Neuron (in vitro differentiated cells): Measurements from ENCODE around the gene IWS1.
"Not testable (repeated sequence)": the region's sequence is repeated elsewhere in the genome, so short reads cannot be mapped to it uniquely, and the experiment has no call there.

Experiments used
- H2AFZ ChIP-seq: one replicate; pipeline ENCODE4 v1.6.1; 2013; ENCODE audit warnings: low read depth, mild to moderate bottlenecking, inconsistent platforms, low read length, moderate library complexity
- H3K27me3 ChIP-seq: one replicate; pipeline ENCODE4 v1.6.1; 2013; ENCODE audit warnings: low read length; ENCODE audit not compliant: insufficient read depth
- H3K36me3 ChIP-seq: one replicate; pipeline ENCODE4 v1.6.1; 2013; ENCODE audit warnings: low read length; ENCODE audit not compliant: insufficient read depth
- H3K4me1 ChIP-seq: one replicate; pipeline ENCODE4 v1.6.1; 2013; ENCODE audit warnings: low read length; ENCODE audit not compliant: insufficient read depth
- H3K4me3 ChIP-seq: 2 replicates; pipeline ENCODE4 v1.5.1; 2013; ENCODE audit warnings: mild to moderate bottlenecking, low read length, moderate library complexity
- H3K9me3 ChIP-seq: one replicate; pipeline ENCODE4 v1.6.1; 2013; ENCODE audit warnings: low read length

Gene IWS1

GRCh38 chr2:127531221-127531648 lies 4.9 kb upstream of the IWS1 start:
- H3K9me3 ChIP-seq, result no peaks in the 10 kb centered on the region
- H2AFZ ChIP-seq, result no peak overlapping the region
- no peaks in the 10 kb centered on the region for H3K36me3 ChIP-seq
- H3K4me3 ChIP-seq, result no peak overlapping the region
- H3K27me3 ChIP-seq, result peaks cover 16% of the 10 kb centered on the region
- peaks cover 7% of the 10 kb centered on the region for H3K4me1 ChIP-seq

- Histone ChIP-seq H3K27me3 (peaks cover 11% of the 10 kb centered on the region), H3K36me3 (no peaks in the 10 kb centered on the region), H3K4me1 (peaks cover 7% of the 10 kb centered on the region), H2AFZ (no peak overlapping the region), H3K9me3 (no peaks in the 10 kb centered on the region), H3K4me3 (no peak overlapping the region)
Observed at GRCh38 chr2:127530245-127531140, 4.2 kb upstream of the IWS1 start.

GRCh38 chr2:127529416-127529815 lies 3.1 kb upstream of the IWS1 start:
- not testable (repeated sequence) for H3K4me1 ChIP-seq, H3K4me3 ChIP-seq, H2AFZ ChIP-seq, H3K9me3 ChIP-seq, H3K36me3 ChIP-seq
- peaks cover 11% of the 10 kb centered on the region for H3K27me3 ChIP-seq

- Histone ChIP-seq H2AFZ (no peak overlapping the region), H3K27me3 (peaks cover 9% of the 10 kb centered on the region), H3K4me1 (peaks cover 10% of the 10 kb centered on the region), H3K9me3 (no peaks in the 10 kb centered on the region), H3K36me3 (peaks cover 4% of the 10 kb centered on the region), H3K4me3 (no peak overlapping the region)
Observed at GRCh38 chr2:127528487-127528886, 2.2 kb upstream of the IWS1 start.

GRCh38 chr2:127527001-127527804 lies 914 bp upstream of the IWS1 start:
- Histone ChIP-seq H3K27me3 (peaks cover 4% of the 10 kb centered on the region), H3K9me3 (no peaks in the 10 kb centered on the region), H3K36me3 (peaks cover 17% of the 10 kb centered on the region), H3K4me3 (peak overlapping the region; percentile 73), H2AFZ (peak overlapping the region; percentile 76), H3K4me1 (peaks cover 10% of the 10 kb centered on the region)

- Histone ChIP-seq H3K4me1 (peaks cover 10% of the 10 kb centered on the region), H3K36me3 (peaks cover 27% of the 10 kb centered on the region), H2AFZ (peak overlapping the region; percentile 76), H3K4me3 (peak overlapping the region; percentile 73), H3K9me3 (no peaks in the 10 kb centered on the region), H3K27me3 (no peaks in the 10 kb centered on the region)
Observed at GRCh38 chr2:127525691-127526131, 578 bp downstream of the IWS1 start.

GRCh38 chr2:127524198-127524834 lies 2.0 kb downstream of the IWS1 start:
- not testable (repeated sequence) for H3K4me1 ChIP-seq, H2AFZ ChIP-seq, H3K27me3 ChIP-seq, H3K4me3 ChIP-seq, H3K9me3 ChIP-seq
- H3K36me3 ChIP-seq, result peaks cover 39% of the 10 kb centered on the region

GRCh38 chr2:127523269-127523939 lies 2.9 kb downstream of the IWS1 start:
- H3K27me3 ChIP-seq, result no peaks in the 10 kb centered on the region

GRCh38 chr2:127520424-127520823 lies 5.9 kb downstream of the IWS1 start:
- Histone ChIP-seq H3K36me3 (peaks cover 64% of the 10 kb centered on the region), H3K4me3 (no peak overlapping the region)

More at GRCh38 chr2:127523269-127523939, 2.9 kb downstream of the IWS1 start:
- Histone ChIP-seq H3K4me1 (peaks cover 10% of the 10 kb centered on the region), H2AFZ (no peak overlapping the region), H3K4me3 (no peak overlapping the region), H3K9me3 (no peaks in the 10 kb centered on the region), H3K36me3 (peaks cover 43% of the 10 kb centered on the region)

GRCh38 chr2:127517465-127517864 lies 8.8 kb downstream of the IWS1 start:
- no peaks in the 10 kb centered on the region for H3K27me3 ChIP-seq
- no peak overlapping the region for H2AFZ ChIP-seq
- H3K4me3 ChIP-seq, result no peak overlapping the region
- peaks cover 63% of the 10 kb centered on the region for H3K36me3 ChIP-seq
- H3K9me3 ChIP-seq, result no peaks in the 10 kb centered on the region
- no peaks in the 10 kb centered on the region for H3K4me1 ChIP-seq

More at GRCh38 chr2:127520424-127520823, 5.9 kb downstream of the IWS1 start:
- Histone ChIP-seq H3K27me3 (no peaks in the 10 kb centered on the region), H3K9me3 (no peaks in the 10 kb centered on the region), H2AFZ (no peak overlapping the region), H3K4me1 (peaks cover 2% of the 10 kb centered on the region)

- no peaks in the 10 kb centered on the region for H3K27me3 ChIP-seq
- H3K36me3 ChIP-seq, result peaks cover 58% of the 10 kb centered on the region
- no peaks in the 10 kb centered on the region for H3K4me1 ChIP-seq
- H3K9me3 ChIP-seq, result no peaks in the 10 kb centered on the region
- H3K4me3 ChIP-seq, result no peak overlapping the region
- H2AFZ ChIP-seq, result no peak overlapping the region
Observed at GRCh38 chr2:127516041-127516762, 10.1 kb downstream of the IWS1 start.

GRCh38 chr2:127515383-127515915 lies 10.8 kb downstream of the IWS1 start:
- H3K4me3 ChIP-seq, result no peak overlapping the region
- H3K36me3 ChIP-seq, result peaks cover 55% of the 10 kb centered on the region
- H3K9me3 ChIP-seq, result no peaks in the 10 kb centered on the region
- H3K27me3 ChIP-seq, result no peaks in the 10 kb centered on the region
- no peaks in the 10 kb centered on the region for H3K4me1 ChIP-seq
- H2AFZ ChIP-seq, result no peak overlapping the region
